ENCODE data around the gene EVPLL.
"Not testable (repeated sequence)": the region's sequence is repeated elsewhere in the genome, so short reads cannot be mapped to it uniquely, and the experiment has no call there.

The EVPLL gene

DNA sequence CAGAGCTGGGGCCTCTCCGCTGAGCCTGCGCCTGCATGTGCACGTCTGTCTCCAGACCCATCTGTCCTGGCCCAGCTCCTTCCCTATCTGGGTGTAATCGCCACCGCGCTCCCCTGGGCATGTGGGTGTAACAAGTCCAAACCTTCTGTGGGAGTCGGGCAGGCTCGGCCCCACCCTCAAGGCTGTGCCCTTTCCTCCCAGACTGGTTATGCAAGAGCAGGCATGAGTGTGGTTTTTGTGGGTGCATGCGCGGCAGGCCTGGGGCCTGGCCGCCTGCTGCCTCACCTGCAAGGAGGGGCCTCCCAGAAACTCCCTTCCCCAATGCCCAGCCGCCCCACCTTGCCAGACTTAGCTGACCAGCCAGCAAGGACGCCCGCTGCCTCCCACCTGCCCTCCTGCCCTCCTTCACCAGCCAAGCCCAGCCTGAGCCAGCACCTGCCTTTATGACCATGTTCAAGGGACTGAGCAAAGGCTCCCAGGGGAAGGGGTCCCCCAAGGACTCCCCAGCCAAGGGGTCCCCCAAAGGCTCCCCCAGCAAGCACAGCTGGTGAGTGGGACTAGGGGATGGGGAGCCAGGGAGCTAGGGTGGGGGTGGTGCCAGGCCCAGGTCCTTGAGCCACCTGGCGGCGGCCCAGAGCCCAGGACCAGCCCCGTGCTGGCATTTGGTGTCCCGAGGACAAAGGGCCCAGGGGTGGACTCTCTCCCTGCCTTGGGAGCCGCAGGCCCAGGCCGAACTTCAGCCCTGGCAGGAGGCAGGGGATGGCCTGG, at the start of gene EVPLL:
TSS of gene EVPLL (plus strand) at position 342 of the 768 bp plus-strand sequence. CDS start 3,160 bp downstream, outside the sequence.
- no peak for DNase-seq

DNA sequence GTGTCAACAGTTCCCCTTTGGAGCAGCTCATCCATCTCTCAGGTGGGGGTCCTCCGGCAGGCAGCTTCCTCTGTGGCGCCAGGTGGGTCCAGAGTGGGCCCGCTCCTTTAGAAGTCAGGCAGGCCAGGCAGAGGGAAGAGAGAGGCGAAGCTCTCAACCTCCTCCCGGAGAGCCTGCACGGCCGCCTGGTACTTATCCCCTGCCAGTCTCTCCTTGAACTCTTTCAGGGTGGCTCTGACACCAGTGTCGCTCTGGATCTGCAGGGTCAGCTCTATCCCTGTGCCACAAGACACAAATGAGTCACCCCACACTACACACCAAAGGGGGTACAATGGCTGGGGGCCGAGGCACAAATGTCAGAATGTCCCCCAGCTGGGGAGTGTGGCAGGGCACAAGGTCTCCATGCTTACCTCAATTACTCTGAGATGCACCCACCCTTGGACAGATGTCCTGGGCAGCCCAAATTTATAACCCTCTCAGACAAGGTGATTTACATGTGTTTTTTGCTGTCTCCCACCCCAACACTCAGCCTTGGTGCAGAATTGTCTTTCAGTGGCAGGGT, 48.9 kb upstream of the EVPLL start:
- DNase-seq: no peak

DNA sequence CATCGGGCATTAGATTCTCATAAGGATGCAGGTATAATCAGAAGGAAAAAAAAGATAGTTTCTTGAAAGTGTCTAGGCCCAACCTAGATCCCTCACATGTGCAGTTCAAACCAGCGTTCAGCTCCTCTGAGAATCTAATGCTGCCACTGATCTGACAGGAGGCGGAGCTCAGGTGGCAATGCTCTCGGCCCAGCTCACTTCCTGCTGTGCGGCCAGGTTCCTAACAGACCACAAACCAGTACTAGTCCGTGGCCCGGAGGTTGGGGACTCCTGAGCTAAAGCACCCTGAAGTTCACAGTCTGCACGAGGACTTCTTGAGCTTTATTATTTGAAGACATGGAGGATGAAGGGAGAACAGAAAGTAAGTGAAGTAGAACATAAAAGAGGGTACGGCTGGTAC, 45.7 kb upstream of the EVPLL start:
- DNase-seq: no peak

DNA sequence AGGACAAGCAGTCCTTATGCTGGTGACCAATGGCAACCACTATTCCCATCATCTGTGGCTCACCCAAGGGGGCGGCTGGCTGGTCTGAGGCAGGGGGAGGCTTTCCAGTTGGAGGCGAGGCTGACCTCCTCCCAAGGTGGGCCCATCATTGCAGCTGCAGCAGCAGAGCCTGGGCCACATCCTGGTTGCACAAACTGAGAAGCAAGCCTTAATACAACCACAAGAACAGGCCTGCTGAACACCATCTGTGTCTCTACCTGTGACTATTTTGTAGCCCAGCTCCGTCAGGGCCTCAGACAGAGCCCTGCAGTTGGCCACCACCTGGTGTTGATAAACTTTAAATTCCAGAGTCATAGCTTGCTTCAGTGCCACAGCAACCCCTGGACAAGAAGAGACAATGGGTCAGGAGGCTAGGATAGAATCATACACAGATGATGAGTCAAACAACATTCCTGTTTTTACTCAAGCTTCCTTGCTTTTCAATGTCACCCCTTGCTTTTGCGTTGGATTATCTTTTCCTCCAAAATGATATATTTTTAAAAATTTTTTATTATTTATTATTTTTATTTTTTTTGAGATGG, 44.6 kb upstream of the EVPLL start:
- no peak for DNase-seq

DNA sequence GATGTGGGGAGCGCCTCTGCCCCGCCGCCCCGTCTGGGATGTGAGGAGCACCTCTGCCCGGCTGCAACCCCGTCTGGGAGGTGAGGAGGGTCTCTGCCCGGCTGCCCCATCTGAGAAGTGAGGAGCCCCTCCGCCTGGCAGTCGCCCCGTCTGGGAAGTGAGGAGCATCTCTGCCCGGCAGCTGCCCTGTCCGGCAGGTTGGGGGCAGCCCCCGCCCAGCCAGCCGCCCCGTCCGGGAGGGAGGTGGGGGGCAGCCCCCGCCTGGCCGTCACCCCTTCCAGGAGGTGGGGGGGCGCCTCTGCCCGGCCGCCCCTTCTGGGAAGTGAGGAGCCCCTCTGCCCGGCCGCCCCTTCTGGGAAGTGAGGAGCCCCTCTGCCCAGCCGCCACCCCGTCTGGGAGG, 39.4 kb upstream of the EVPLL start:
- not testable (repeated sequence) for DNase-seq

DNA sequence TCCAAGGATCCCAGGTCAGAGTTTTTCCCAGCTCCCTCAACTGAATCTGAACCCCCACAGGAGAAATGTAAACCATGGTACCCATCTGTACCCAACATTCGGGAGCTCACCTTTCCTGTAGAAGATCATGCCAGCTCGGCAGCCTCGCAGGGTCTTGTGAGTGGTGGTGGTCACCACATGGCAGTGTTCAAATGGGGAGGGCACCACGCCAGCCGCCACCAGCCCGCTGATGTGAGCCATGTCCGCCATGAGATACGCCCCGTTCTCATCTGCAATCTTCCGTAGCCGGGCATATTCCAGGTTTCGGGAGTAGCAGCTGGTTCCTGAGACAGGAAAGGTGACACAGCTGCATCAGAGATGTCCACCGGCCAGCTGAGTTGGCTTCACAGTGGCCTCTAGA, 37.6 kb upstream of the EVPLL start:
- no peak for DNase-seq

DNA sequence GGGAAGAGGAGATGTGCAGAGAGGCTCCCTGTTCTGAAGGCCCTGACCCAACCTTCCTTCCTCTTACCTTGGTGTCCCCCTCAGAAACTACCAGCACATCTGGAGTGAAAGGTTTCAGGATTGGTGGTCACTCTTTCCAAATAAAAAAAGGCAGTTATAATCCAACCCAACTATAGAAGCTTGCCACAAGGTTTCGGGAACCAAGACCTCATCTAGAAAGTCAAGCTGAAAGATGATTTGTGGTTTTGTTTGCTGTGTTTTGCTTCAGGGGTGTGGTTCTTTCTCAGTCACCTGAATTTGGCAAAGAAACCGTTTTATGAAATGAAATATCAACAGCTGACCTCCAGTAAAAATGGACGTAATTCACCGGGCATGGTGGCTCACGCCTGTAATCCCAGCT, 33.6 kb upstream of the EVPLL start:
- no peak for DNase-seq

DNA sequence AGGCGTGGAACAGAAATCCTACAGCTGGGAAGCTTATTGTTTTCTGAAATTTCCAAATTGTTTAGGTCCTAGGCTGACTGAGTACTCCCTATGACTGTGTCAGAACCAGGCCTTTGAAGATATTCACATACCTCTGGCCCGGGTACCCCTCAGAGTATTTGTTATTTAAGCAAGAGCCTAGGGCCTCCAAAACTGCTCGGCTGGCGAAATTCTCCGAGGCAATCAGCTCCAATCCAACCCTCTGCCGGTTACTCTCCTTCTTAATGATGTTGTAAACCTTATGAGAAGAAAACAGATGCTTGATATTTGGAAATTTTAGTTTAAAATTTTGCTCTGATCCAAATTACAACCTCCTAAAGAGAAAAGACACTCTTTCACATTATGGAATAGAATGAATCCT, 24.0 kb upstream of the EVPLL start:
- no peak for DNase-seq

DNA sequence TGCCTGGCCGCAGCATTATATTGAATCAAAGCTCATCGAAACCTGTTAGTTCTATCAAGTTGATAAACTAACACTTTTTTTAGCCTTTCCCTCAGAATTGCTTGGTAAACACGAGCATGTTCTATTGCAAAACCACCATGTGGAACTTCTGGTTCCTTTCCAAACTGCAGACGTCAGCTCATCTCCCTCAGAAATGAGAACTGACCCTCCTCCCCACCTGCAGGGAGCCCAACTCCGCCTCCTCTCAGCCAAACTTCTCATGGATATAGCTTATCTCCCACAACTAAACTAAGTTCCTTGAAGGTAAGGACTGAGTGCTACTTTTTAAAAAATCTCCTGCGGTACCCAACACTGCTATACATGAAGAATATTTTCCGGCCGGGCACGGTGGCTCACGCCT, 21.0 kb upstream of the EVPLL start:
- peak in 11 of 58 donors; percentile 2 to 28 (median 10) for DNase-seq

DNA sequence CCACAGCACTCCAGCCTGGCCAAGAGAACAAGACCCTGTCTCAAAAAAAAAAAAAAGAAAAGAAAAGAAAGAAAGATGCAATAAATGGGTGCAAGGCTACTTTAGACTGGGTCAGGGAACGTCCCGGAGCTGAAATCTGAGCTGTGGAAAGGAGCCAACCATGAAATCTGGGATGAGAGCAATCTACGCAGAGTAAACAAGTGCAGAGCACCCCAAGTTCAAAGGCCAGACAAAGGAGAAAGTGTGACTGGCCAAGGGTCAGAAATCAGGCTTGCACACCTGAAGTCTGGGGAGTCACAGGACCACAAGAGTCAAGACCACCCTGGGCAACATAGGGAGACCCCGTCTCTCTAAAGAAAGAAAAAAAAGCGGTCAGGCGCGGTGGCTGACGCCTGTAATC, 17.1 kb upstream of the EVPLL start:
- no peak for DNase-seq

DNA sequence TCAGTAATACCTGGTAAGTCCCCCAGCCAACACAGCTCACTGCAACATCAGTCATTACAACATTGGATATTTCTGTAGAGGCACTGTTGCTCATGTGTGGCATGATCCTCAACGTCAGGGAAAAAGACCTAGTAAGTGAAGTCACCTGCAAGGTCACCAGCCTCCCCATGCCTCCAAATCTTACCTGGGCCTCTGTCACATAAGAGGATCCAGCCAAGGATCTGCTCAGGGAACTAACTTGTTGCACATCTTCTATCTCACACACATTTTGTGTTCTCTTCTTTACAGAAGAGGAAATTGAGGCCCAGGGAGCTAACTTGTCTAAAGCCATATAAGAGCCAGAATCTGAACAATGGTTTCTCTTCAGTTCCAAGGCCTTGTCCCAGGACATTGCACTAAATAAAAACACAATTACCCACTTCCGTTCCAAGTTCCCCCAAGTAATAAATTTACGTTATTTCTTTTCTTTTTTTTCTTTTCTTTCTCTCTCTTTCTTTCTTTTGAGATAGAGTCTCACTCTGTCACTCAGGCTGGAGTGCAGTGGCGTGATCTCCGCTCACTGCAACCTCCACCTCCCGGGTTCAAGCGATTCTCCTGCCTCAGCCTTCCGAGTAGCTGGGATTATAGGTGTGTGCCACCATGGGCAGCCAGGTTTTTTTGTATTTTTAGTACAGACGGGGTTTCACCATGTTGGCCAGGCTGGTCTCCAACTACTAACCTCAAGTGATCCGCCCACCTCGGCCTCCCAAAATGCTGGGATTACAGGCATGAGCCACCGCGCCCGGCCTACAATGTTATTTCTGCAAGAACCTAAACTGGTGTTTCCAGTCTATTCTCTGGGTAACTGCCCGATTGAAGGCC, 15.5 kb upstream of the EVPLL start:
- DNase-seq: peak in 1 of 58 donors; percentile 23

DNA sequence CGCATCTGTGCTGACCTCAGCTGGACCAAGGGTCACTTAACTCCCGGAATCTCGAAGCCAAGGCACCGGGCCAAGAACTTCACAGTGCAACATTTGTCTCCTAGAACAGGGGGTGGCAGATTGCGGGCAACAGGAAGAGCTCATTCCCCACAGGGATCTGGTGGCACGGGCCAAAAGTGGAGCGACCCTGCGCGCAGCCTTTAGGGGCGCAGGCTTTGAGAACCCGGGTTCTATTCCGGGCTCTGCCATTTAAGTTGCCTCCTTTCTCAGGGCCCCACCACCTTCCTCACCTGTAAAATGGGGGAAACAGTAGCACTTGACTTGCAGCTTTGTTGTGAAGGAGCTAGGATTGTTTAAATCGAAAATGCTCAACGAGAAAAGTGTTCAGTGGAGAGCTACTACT, 14.9 kb upstream of the EVPLL start:
- peak in 54 of 58 donors; percentile 24 to 94 (median 70) for DNase-seq

DNA sequence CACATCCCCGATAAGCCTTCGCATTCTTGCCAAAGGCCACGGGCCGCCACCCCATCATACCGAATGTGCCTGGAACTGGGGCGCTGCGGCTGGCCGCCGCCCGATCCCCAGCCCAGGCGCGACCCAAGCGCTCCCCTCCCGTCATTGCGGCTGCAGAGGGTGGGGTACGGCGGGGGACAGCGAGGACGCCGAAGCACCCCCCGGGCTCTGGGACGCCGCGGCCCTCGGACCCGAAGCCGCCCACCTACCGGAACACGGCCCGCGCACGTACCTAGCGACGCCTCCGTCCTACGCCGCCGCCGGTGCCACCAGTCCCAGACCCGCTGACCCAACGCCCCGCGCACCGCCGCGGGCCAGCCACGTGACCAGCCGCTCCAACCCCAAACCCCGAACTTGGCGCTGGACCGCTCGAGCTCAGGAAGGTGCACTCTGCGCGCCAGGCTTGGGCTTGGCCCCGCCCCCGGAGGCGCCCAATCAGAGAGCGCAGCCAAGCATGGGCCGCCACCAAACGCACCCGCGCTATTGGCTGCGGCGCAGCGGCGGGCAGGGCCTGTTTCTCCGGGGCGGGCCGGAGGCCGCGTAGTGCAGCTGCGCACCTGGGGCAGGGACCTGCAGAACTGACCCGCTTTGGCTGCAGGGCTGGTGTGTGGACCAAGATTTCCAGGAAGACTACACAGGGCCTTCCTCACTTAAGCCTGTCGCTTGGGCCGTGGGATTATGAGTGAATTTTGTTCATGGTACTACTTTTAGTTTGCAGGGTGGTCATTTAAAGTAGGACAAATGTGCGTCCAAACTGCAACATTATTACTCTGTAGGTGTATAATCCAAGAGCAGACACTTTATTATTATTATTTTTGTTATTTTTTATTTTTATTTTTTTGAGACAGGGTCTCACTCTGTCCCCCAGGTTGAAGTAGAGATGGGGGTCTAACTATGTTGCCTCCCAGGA, 14.2 kb upstream of the EVPLL start, which contains the start of gene SHMT1:
TSS of gene SHMT1 (minus strand) at position 450 of the 949 bp plus-strand sequence. CDS start 7,569 bp downstream, outside the sequence.
- peak; percentile 51 to 96 (median 89) for DNase-seq

DNA sequence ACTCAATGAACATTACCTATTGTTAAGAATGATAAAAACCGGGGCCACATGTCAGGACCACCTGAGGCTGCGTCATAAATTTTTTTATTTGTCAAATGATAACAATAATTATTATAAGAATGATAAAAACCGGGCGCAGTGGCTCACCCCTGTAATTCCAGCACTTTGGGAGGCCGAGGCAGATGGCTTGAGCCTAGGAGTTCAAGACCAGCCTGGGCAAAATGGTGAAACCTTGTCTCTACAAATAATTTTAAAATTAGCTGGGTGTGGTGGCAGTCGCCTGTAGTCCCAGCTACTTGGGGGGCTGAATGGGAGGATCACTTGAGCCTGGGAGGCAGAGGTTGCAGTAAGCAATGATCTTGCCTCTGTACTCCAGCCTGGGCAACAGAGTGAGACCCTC, 13.4 kb upstream of the EVPLL start:
- DNase-seq: no peak

DNA sequence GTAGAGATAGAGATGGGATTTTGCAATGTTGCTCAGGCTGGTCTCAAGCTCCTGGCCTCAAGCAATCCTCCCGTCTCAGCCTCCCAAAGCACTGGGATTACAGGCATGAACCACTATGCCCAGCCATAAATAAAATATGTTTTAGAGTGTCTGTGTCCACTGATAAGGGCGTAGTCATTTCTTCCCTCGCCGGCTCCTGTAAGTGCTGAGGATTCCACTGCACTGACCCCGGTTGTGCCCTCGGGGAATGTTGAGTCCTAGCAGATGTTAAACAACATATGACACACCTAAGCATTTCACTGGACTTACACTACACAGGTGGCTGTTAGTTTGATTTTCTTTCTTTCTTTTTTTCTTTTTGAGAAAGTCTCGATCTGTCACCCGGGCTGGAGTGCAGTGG, 8.6 kb upstream of the EVPLL start:
- DNase-seq: no peak

DNA sequence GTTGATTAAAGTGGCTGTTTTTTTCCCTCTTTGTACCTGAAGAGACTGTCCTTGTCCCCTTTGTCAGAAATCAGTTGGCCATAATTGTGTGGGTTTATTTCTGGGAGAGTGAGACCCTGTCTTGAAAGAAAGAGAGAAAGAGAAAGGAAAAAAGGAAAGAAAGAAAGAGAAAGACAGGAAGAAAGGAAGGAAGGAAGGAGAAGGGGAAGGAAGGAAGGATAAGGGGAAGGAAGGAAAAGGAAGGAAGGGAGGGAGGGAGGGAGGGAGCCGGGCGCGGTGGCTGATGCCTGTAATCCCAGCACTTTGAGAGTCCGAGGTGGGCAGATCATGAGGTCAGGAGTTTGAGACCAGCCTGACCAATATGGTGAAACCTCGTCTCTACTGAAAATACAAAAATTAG, 6.8 kb upstream of the EVPLL start:
- DNase-seq: no peak

DNA sequence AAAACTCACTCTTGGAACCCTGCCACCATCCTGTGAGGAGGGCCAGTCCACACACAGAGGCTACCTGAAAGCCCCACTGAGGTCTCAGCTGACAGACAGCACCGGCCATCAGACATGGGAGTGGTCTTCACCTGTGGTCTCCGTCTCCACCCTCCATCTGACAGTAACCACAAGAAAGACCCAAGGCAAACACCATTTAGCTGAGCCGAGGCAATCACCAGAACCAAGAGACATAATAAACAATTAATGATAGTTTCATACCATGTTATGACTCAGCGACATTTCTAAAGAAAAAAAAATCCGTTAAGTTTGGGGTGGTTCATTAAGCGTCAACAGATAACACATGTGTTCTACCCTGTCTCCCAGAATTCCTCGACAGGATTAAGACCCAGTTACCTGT, 6.1 kb upstream of the EVPLL start:
- no peak for DNase-seq

DNA sequence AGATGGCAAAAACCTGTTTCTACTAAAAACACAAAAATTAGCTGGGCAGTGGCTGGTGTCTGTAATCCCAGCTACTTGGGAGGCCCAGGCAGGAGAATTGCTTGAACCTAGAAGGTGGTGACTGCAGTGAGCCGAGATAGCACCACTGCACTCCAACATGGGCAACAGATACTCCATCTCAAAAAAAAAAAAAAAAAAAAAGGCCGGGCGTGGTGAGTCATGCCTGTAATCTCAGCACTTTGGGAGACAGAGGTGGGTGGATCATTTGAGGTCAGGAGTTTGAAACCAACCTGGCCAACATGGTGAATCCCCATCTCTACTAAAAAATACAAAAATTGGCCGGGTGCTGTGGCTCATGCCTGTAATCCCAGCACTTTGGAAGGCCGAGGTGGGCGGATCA, 4.4 kb upstream of the EVPLL start:
- not testable (repeated sequence) for DNase-seq

DNA sequence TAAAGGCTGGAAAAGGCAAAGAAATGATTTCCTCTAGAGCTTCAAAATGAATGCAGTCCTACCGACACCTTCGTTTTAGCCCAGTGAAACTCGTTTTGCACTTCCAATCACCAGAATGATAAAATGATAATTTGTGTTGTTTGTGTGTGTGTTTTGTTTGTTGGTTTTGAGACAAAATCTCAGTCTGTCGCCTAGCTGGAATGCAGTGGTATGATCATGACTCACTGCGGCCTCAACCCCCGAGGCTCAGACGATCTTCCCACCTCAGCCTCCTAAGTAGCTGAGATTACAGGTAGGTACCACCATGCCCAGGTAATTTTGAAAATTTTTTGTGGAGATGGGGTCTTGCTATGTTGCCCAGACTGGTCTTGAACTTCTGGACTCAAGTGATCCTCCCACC, 3.4 kb upstream of the EVPLL start:
- no peak for DNase-seq

DNA sequence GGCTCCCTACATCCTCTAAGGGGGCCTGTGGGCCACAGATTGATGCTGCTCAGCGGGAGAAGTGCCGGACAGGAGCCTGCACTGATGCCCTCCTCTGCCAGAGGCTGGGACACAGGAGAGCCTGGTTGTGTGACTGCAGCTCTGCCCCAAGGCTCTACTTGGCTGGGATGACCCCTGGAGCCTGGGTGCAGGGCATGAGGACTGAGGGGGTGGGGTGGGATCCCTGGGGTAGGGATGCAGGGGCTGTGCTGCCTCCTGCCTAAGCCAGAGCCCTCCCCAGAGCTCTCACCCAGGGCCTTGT, 577 bp downstream of the EVPLL start:
- DNase-seq: no peak

DNA sequence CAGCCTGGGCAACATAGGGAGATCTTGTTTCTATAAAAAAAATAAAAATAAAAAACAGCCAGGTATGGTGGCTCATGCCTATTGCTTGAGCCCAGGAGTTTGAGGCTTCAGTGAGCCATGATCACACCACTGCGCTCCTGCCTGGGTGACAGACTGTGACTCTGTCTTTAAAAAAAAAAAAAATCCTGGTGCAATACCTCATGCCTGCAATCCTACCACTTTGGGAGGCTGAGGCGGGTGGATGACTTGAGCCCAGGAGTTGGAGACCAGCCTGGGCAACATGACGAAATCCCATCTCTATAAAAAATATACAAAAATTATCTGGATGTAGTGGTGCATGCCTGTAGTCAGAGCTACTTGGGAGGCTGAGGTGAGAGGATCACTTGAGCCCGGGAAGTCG, 1.0 kb downstream of the EVPLL start:
- not testable (repeated sequence) for DNase-seq
